Activated CD8-positive, alpha-beta memory T cell treated with anti-CD3 and anti-CD28 coated beads for 4 hours (primary cell): ENCODE data around the gene HNRNPDL.
"Not testable (repeated sequence)": the region's sequence is repeated elsewhere in the genome, so short reads cannot be mapped to it uniquely, and the experiment has no call there.

Experiments
- DNase-seq, 2 donors: peaks; one replicate each; pipeline ENCODE4 v3.0.0-alpha.2; 2020; ENCODE audit warnings: low read depth in 2 of 2

HNRNPDL gene

DNA sequence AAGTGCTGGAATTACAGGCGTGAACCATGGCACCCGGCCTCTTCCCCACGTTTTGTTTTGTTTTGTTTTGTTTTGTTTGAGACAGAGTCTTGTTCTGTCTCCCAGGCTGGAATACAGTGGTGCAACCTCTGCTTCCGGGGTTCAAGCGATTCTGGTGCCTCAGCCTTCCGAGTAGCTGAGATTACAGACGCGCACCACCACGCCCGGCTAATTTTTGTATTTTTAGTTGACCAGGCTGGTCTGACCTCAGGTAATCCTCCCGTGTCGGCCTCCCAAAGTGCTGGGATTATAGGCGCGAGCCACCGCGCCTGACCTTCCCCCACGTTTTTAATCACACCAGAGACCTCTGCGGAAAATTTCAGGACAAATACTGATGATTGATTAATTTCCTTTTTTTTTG lies 2.3 kb upstream of the HNRNPDL start:
- no peak for DNase-seq

DNA sequence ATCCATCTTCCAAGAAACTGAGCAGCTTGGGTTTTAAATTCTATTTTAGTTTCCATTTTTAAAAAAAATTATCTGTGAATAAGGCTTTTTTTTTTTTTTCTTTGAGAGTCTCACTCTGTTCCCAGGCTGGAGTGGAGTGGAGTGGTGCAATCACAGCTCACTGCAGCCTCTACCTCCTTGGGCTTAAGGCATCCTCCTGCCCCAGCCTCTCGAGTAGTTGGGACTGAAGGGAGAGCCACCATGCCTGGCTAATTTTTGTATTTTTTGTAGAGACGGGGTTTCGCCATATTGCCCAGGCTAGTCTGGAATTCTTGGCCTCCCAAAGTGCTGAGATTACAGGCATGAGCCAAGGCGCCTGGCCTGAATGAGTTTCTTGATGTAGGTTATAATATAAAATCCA lies 1.6 kb upstream of the HNRNPDL start:
- DNase-seq, result no peak

DNA sequence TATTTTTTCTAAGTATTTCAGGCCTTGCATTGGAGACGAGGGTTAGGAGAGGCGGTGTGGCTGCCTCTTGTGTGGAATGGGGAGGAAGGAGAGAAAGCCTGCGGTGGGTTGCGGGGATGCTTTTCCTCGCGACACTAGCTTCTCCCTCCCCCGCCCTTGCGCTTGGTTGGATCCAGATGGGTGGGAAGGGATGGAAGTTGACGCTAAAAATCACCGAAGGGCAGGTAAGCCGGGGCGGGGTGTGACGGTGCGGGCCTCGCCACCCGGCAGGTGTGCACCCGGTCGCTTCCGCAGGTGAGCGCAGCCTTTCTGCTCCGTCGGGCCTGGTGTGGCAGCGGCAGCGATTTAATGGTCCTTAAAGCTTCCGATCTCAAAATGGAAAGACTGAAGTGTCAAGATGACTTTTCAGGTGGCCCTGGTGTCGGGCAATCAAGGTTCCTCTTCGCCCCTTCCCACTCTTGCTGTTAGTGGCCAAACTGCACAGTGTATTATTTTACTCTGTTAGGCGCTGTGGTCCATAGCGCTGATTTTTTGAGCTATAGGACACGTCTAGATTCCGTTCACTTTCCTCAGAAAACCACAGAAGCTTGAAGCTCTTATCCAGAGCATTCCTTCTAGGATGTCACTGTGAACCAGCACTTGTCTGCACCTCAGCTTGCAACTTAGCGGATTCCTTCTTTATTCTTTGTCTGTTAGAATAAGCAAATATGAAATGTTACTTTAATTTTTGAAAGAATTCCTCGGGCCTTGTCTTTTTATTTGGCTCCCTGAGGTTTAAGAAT lies 893 bp upstream of the HNRNPDL start:
- DNase-seq, result no peak

DNA sequence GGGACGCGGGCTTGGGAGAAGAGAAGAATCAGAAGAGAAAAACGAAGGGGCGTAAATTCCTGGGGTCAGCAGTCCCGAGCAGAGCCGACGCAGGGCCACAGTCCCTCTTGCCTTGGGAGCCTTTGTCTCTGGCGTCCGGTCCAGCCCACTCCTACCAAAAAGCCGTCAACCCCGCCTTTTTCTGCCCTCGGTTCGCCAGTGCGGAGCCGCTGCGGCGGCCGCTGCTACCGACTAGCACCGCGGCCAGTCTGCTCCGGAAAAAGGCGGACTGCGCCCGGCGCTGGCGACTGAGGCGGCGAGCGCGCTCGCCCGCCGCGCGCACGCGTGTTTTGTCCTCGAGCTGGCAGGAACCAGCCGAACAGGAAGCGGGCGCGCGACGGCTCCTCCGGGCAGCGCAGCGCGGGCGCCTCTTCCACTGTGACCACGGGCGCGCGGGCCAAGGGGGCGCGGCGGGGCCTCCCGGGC lies 502 bp downstream of the HNRNPDL start:
- DNase-seq, result peak in 1 of 2 donors; percentile 38

DNA sequence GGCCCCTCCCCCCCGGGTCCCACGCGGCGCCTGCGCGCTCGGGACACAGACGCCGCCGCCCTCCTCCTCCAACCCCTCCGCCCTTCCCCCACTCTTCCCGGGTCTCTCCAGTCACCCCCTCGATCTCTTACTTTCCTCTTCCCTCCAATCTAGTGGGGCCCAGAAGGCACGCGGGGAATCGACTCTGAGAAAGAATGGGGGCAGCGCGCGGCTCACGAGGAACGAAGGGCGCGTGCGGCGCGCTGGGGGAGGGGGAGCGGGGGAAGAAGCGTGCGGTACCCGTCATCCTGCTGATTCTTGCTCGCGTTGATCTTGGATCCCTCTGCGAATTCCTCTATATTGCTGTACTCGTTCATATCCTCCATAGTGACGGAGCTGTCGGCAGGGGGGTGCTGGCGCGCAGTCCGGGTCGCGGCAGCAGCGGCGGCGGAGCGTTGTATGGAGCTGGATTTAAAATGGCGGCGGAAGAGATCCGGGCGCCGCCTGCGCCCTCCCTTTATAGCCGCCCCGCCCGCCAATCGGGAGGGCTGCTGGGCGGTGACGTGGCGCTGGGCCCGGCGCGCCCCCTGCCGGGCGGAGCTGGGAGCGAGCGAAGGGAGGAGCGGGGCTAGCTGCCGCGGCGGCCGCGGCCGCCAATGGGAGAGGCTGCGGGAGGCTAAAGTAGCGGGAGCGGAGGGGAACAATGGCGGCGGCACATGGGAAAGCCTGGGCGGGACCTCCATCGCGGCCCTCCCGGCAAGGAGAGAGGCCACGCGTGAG lies 1.1 kb downstream of the HNRNPDL start:
- peak; percentile 81 to 87 for DNase-seq

DNA sequence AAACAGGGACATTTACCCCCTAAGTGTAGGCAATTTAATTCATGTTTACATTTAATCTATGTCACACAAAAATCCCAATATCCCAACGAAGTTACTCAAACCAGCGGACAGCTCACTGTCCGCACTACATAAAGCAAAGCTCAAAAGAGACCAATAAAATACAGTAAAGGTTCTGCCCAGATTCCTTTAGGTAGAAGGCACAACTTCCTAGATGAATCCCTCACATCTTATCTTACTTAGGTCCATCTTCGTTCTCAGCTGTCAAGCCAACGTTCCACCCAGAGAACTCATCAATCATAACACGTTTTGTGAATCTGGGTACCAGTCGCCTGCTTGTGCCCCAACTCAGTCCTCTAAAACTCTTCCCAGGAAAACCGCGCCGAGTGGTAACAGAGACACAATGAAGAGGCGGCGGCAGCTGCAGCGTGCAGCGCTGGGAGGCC lies 1.7 kb downstream of the HNRNPDL start:
- DNase-seq, result no peak

DNA sequence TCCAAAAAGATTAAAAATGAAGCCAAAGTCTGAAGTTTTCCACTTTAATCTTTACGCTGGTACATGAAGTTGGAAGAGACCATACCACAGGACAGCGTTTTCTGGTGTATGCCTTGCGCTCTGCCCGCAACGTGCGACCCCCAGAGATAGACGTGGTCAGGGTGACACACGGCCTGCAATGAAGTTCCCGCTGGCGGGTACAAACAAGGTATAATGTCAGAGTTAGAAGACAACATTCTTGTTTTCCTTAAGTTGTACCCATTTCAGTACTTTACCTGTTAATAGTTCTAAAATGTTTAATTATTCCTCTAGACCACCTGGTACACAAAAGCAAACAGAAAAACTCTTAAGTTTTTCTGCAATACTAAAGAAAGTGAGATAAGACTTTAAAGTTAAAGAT lies 4.8 kb downstream of the HNRNPDL start:
- no peak for DNase-seq

DNA sequence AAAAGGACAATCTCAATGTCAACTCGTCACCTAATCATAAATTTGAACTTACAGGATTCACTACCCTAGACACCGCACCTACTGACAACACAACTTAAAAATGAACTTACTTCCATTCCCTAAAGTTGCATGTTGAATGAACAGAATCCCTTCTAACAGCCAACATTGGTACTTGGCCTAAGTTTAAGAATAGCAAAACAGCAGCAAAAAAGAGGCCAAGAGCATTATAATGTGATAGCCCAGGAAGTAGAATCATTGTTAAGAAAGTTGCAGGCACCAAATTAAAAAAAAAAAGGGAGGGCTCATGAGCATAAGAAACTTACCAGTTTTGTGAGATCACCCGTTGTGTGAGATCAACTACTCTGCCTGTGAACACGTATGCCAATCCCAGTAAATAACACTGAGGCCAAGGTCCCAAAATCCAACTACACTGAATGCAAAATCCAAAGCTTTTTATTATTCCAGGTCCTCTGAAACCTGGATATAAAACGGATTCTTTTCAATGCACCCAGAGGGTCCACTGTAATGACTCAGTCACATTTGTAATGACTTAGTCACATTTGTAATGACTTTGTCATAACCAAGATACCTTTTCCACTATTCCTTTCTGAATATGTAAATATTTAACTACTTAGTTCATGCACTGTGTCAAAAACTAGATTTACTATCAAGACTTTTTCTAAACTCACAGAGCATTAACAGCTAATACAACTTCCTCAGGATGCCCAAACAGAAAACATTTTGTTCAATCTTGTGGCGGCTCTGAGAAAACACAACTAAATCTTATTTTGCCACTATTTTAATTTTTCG lies 6.8 kb downstream of the HNRNPDL start:
- DNase-seq, result no peak

DNA sequence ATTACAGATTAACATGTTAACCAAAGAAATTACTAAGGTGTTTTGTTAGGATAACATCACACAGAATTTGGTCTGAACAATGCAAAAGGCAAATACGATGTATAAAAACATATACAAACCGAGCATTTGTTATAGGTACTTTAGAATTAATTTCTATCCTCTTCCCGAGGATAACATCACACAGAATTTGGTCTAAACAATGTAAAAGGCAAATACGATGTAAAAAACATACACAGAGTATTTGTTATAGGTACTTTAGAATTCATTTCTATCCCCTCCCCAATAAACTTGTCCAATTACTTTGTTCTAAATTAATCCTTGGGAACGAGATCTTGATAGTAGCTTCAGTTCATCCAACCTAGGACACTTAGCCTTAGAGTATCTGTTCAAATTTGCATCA lies 7.6 kb downstream of the HNRNPDL start:
- DNase-seq, result no peak

DNA sequence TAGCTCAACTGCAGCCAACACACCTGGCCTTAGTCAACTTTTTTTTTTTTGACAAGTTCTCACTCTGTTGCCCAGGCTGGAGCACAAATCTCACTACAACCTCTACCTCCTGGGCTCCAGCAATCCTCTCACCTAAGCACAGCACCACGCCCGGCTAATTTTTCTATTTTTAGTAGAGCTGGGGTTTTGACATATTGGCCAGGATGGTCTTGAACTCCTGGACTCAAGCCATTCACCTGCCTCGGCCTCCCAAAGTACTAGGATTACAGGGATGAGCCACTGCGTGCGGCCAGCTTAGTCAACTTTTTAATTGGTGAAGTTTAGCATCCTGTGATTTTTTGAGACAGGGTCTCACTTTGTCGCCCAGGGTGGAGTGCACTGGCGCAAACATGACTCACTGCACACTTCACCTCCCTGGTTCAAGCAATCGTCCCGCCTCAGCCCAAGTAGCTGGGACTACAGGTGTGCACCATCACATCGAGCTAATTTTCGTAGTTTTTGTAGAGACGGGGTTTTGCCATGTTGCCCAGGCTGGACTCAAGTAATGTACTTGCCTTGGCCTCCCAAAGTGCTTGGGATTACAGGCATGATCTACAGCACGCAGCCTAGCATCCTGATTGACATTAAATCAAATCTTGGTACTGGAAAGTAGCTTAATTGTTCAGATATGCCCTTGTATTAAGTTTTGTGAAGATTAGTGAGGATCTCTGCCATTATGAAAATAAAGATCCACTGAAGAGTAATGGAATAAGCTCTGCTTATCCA lies 8.3 kb downstream of the HNRNPDL start:
- DNase-seq, result no peak

DNA sequence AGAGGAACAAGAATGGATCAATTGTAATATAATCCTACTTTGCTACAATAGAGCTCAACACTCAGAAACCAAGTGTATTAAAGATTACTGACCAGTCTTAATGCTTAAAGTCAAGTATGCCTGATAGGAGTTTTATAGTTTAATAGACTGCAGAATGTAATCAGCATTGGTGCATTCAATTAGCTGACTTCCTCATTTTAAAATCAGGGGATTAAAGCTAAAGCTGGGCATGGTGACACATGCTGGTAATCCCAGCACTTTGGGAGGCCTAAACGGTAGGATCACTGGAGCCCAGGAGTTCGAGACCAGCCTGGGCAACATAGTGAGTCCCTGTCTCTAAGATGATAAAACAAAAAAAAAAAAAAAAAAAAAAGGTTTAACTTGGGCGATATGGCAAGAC lies 10.8 kb downstream of the HNRNPDL start:
- DNase-seq, result no peak

DNA sequence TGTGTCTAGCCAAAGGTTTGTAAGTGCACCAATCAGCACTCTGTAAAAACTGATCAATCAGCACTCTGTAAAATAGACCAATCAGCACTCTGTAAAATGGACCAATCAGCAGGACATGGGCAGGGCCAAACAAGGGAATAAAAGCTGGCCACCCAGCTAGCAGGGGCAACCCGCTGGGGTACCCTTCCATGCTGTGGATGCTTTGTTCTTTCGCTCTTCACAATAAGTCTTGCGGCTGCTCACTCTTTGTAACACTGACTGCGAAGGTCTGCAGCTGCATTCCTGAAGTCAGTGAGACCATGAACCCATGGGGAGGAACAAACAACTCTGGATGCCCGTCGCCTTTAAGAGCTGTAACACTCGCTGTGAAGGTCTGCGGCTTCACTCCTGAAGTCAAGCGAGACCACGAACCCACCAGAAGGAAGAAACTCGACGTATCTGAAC lies 14.3 kb downstream of the HNRNPDL start:
- DNase-seq, result no peak

DNA sequence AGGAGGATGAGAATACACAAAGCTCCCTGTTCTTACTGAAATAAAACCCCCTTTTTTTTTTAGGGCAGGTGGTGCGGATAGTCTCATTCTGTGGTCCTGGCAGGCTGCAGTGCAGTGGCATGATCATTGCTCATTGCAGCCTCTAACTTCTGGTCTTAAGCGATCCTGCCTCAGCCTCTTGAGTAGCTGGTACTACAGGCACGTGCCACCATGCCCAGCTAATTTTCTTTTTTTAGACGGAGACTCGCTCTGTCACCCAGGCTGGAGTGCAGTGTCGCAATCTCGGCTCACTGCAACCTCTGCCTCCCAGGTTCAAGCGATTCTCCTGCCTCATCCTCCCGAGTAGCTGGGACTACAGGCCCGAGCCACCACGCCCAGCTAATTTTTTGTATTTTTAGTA lies 15.2 kb downstream of the HNRNPDL start:
- not testable (repeated sequence) for DNase-seq

DNA sequence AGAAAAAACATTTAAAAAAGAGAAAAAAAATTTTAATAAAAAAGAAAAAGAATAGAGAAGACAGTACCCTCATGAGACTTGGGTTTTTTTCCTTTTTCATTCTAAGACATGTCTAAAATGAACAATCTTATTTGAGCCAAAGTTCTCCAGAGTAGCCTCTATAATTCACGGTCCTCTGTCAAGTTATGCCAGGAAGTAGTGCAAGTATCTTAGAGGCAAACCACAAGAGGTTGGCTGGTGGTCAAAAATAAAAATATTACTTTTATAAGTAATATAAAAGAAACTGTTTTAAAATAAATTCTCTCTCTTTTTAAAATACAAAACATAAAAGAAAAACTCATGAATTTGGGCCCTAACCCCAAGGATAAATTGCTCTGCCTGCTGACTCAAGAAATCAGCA lies 26.5 kb downstream of the HNRNPDL start:
- no peak for DNase-seq

DNA sequence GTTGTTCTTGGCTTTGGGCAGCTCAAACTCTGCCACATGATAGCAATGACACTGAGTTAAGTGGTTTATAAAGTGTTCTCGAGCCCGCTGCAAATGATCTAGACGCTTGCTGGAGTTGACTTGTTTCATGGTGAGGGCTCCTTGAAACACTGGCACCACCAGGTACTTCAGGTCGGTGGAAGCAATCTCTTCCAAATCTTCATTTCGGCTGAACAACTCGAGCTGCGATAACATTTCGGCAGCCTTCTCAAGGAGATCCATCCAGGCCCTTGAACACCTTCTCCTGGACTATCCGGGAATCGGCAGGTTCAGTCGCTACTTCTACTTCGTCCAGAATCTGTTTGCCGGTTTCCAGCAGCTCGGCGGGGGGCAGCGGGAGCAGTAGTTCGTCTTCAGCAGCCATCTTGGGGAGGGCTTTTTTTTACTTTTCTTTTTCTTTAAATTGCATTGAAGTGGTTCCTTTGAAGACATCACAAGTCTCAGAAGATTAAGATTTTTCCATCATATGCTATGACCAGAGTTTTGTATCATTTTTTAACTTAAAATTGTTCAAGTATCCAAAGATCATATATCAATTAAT lies 28.0 kb downstream of the HNRNPDL start:
- DNase-seq, result no peak

DNA sequence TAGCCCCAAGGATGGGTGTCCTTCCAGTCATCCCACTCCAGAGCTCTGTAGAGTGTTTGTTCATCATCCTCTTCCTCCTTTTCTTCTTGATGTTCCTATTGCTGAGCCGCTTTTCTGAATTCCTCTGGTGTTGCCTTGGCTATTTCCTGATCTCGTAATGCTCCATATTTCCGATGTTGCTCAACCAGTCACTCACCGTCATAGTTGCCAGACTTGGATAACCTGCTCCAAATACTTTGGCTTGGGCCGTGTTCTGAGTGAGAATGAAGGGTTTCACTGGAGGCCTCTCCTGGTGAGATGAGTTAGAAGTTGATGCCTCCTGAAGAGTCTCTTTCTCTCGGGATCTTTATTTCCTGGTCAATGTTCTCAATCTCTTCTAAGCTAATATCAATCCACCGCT lies 28.7 kb downstream of the HNRNPDL start:
- no peak for DNase-seq

DNA sequence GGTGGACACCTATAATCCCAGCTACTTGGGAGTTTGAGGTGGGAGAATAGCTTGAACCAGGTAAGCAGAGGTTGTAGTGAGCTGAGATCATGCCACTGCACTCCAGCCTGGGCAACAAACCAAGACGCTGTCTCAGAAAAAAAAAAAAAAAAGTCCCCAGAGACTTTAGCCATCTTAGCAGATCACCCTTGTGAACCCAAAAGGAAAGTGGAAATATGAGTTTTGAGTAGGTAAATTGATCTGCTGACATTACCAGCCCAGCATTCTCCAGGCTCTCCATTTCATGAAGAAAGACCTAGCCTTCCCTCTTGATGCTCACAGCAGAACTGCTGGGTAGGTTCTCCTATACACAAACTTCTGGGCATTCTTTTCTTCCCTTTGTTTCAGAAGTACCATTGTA lies 32.0 kb downstream of the HNRNPDL start:
- no peak for DNase-seq

DNA sequence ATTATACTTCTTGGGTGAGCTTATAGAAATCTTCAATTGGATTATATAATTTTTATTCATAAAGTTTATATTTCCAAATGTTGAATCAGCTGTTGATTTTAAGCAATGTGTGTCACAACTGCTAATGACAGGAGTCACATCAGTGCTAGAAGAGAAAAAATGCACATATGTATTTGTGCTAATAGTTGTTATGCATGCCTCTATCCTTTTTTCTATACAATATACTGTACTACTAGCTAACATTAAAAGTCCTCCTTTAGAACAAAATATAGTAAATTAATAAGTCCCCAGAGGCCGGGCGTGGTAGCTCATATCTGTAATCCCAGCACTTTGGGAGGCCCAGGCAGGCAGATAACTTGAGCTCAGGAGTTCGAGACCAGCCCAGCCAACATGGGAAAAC lies 32.7 kb downstream of the HNRNPDL start:
- DNase-seq, result no peak

DNA sequence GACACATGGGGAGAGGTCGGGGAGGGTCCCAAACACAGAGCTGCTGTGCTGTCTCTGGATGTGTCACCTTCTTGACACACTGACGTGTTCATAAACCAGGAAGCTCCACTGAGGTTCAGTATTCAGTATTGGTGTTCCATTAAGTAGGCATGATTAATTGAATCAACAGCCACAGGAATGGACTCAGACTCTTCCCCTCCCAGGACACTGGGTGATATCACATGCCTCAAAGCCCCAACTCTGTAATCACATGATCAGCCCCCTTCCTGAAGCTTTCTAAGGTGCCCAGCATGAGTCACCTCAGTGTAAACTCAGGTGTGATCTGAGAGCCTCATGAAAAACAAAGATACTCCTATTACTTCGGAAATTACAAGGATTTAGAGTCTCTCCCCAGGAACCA lies 35.4 kb downstream of the HNRNPDL start:
- DNase-seq, result no peak

DNA sequence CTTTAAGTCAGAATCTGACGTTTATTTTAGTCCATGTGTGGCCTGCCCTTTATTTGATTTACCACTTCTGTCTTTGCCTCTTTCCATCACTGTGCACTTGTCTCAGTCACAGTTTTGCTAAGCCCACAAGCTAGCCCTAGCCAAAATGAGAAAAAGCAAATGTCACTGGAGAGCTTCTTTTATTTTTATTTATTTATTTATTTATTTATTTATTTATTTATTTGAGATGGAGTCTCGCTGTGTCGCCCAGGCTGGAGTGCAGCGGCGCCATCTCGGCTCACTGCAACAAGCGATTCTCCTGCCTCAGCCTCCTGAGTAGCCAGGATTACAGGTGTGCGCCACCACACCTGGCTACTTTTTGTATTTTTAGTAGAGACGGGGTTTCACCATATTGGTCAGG lies 40.2 kb downstream of the HNRNPDL start:
- not testable (repeated sequence) for DNase-seq

DNA sequence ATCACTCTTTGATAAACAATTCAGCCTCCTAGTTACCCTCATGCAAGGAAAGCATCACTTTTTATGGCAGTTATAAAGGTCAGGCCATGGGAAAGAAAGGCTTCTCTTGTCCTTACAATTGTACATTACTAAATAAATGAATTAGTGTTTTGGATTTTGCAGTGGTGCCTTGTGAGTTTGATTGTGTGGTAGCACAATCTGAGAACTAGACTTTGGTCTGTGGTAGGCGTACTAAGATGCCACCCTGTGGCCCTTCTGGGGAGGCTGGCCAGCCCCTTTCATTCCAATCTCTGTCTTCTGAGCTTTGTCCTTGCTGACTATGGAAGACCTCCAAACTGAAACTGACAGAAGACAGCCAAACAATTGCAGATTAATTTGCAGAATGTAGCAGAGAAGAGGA lies 41.9 kb downstream of the HNRNPDL start:
- DNase-seq, result no peak
